Left lung (tissue), 10 donors: ENCODE measurements around the gene GNAO1. TPM values are rescaled to one million over a fixed set of nuclear protein-coding genes. Genes with fewer than 3 reads are reported as not detected.

Experiments
- ATAC-seq: fragments of 200-7000 bp; cut with Tn5 transposase; one replicate; pipeline ENCODE4 v1.9.1; 2020; ENCODE audit warnings: moderate library complexity
- DNase-seq, 4 donors: peaks; one replicate each; pipeline ENCODE4 v3.0.0-alpha.2; 2013 to 2020
- H3K27ac ChIP-seq, 2 donors: fragments of 200-600 bp; sonication (generic) in 1 of 2; one replicate each; pipeline versions ENCODE4 v1.5.0 to v1.8.0; 2020 to 2021
- H3K27me3 ChIP-seq, 2 donors: fragments of 200-600 bp; sonication (generic) in 1 of 2; one replicate each; pipeline versions ENCODE4 v1.5.0 to v1.8.0; 2020 to 2021
- H3K36me3 ChIP-seq, 2 donors: fragments of 200-600 bp; sonication (generic) in 1 of 2; one replicate each; pipeline versions ENCODE4 v1.5.0 to v1.8.0; 2020 to 2021
- H3K4me1 ChIP-seq, 2 donors: fragments of 200-600 bp; one replicate each; pipeline ENCODE4 v1.8.0; 2021
- H3K4me3 ChIP-seq, 2 donors: fragments of 200-600 bp; sonication (generic) in 1 of 2; one replicate each; pipeline versions ENCODE4 v1.5.0 to v1.8.0; 2020 to 2021; ENCODE audit warnings: mild to moderate bottlenecking in 1 of 2
- H3K9me3 ChIP-seq, 2 donors: fragments of 200-600 bp; sonication (generic) in 1 of 2; one replicate each; pipeline versions ENCODE4 v1.5.0 to v1.8.0; 2020 to 2021
- intact Hi-C, 2 donors: fragments of 100-400 bp; cut with DNase I; formaldehyde crosslinking; loops; one replicate each; pipeline versions ENCODE4 v1.11.2 to v1.14.2; 2022
- polyA plus RNA-seq, 6 donors: library from polyadenylated mRNA; unstranded; fragments of 120-200 nt; gene quantifications; one replicate each; pipeline ENCODE4 v1.2.1, GENCODE V29; 2013; ENCODE audit not compliant: insufficient read length in 6 of 6
- total RNA-seq, 2 donors: library from RNA; stranded (reverse); fragmentation: NEBNext Ultra II Directional; extraction: Animal tissue kit (Norgen Biotek cat#: 25700); gene quantifications; one replicate each; pipeline ENCODE4 v1.2.1, GENCODE V29; 2021
- TF ChIP-seq, protein P1 (sequence below), 2 donors: fragments of 200-600 bp; sonication (generic) in 1 of 2; IDR thresholded peaks; one replicate each; pipeline versions ENCODE4 v1.5.0 to v1.8.0; 2021; ENCODE audit warnings: antibody characterized with exemption in 2 of 2
- donor health status: DM: no; HTN: yes; CAD: no.
- donor health status: DM: no; HTN: no; CAD: no.

GNAO1 gene
- total and polyA plus RNA-seq, 8 donors, result 1.3 to 34.1 (median 22.2) TPM

- Histone ChIP-seq H3K9me3 (no peaks in the 10 kb centered on the region), H3K27ac (no peak overlapping the region), H3K4me1 (no peaks in the 10 kb centered on the region), H3K36me3 (no peaks in the 10 kb centered on the region), H3K4me3 (no peak overlapping the region), H3K27me3 (peaks cover 3 to 6% of the 10 kb centered on the region in 2 donors)
- TF ChIP-seq, protein P1, sequence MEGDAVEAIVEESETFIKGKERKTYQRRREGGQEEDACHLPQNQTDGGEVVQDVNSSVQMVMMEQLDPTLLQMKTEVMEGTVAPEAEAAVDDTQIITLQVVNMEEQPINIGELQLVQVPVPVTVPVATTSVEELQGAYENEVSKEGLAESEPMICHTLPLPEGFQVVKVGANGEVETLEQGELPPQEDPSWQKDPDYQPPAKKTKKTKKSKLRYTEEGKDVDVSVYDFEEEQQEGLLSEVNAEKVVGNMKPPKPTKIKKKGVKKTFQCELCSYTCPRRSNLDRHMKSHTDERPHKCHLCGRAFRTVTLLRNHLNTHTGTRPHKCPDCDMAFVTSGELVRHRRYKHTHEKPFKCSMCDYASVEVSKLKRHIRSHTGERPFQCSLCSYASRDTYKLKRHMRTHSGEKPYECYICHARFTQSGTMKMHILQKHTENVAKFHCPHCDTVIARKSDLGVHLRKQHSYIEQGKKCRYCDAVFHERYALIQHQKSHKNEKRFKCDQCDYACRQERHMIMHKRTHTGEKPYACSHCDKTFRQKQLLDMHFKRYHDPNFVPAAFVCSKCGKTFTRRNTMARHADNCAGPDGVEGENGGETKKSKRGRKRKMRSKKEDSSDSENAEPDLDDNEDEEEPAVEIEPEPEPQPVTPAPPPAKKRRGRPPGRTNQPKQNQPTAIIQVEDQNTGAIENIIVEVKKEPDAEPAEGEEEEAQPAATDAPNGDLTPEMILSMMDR (IDR thresholded peaks at IDR 0.05), result no peak
- peak in 1 of 4 donors; percentile 63 for DNase-seq
- intact Hi-C loops, result no loop called here
- ATAC-seq, result no peak
These were observed 72.7 kb downstream of the GNAO1 start for GRCh38 chr16:56263711-56264608.

- DNase-seq (no peak), ATAC-seq (no peak)
- Histone ChIP-seq H3K27me3 (peaks cover 4 to 10% of the 10 kb centered on the region in 2 donors), H3K4me1 (no peaks in the 10 kb centered on the region), H3K27ac (no peak overlapping the region), H3K9me3 (no peaks in the 10 kb centered on the region), H3K4me3 (no peak overlapping the region), H3K36me3 (no peaks in the 10 kb centered on the region)
- TF ChIP-seq, protein P1 (IDR thresholded peaks at IDR 0.05), result no peak
- intact Hi-C loops, result no loop called here
These were observed 73.3 kb downstream of the GNAO1 start for GRCh38 chr16:56264609-56264972.

- H3K9me3 ChIP-seq, result no peaks in the 10 kb centered on the region
- H3K4me3 ChIP-seq, result no peak overlapping the region
- DNase-seq (no peak), ATAC-seq (no peak)
- no peak overlapping the region for H3K27ac ChIP-seq
- TF ChIP-seq, protein P1 (IDR thresholded peaks at IDR 0.05), result no peak
- intact Hi-C loops, result no loop called here
- no peaks in the 10 kb centered on the region for H3K36me3 ChIP-seq
- H3K4me1 ChIP-seq, result no peaks in the 10 kb centered on the region
- H3K27me3 ChIP-seq, result peaks cover 4 to 12% of the 10 kb centered on the region in 2 donors
These were observed 73.9 kb downstream of the GNAO1 start for GRCh38 chr16:56265184-56265583.

- Histone ChIP-seq H3K36me3 (no peaks in the 10 kb centered on the region), H3K27ac (no peak overlapping the region), H3K4me1 (no peaks in the 10 kb centered on the region), H3K4me3 (no peak overlapping the region), H3K27me3 (peaks cover 4 to 12% of the 10 kb centered on the region in 2 donors), H3K9me3 (no peaks in the 10 kb centered on the region)
- ATAC-seq, result no peak
- TF ChIP-seq, protein P1 (IDR thresholded peaks at IDR 0.05), result no peak
- intact Hi-C loops, result no loop called here
- no peak for DNase-seq
These were observed 74.5 kb downstream of the GNAO1 start for GRCh38 chr16:56265746-56266145.
